IPS DF 6.9 (cell line): Measurements from ENCODE around the gene ADGRV1.

Source experiments
- DNase-seq: peaks from one replicate; pipeline ENCODE4 v3.0.0-alpha.2; 2013; ENCODE audit warnings: low read depth, low spot score
- H3K27ac ChIP-seq: one replicate; pipeline ENCODE4 v1.5.1; 2013; ENCODE audit warnings: low read length, control low read depth
- H3K27me3 ChIP-seq: 2 replicates; pipeline ENCODE4 v1.6.1; 2013; ENCODE audit warnings: mild to moderate bottlenecking, low read length; ENCODE audit not compliant: control insufficient read depth, insufficient read depth
- H3K36me3 ChIP-seq: 2 replicates; pipeline ENCODE4 v1.6.1; 2013; ENCODE audit warnings: low read length; ENCODE audit not compliant: control insufficient read depth, insufficient read depth
- H3K4me1 ChIP-seq: 2 replicates; pipeline ENCODE4 v1.6.1; 2013; ENCODE audit warnings: low read length; ENCODE audit not compliant: control insufficient read depth, insufficient read depth
- H3K4me3 ChIP-seq: 2 replicates; pipeline ENCODE4 v1.5.1; 2013; ENCODE audit warnings: mild to moderate bottlenecking, low read length
- H3K9me3 ChIP-seq: 2 replicates; pipeline ENCODE4 v1.6.1; 2013; ENCODE audit warnings: low read length, inconsistent platforms; ENCODE audit not compliant: control insufficient read depth, insufficient read depth
- WGBS: extraction: QIAGEN DNeasy Blood & Tissue Kit; methylation state at CpG from one replicate; pipeline ENCODE4 v1.1.7; 2013; ENCODE audit warnings: mixed read lengths, missing lambda C conversion rate; ENCODE audit not compliant: insufficient read length, insufficient coverage; 5-methylcytosine and 5-hydroxymethylcytosine counted together

Gene ADGRV1

DNA sequence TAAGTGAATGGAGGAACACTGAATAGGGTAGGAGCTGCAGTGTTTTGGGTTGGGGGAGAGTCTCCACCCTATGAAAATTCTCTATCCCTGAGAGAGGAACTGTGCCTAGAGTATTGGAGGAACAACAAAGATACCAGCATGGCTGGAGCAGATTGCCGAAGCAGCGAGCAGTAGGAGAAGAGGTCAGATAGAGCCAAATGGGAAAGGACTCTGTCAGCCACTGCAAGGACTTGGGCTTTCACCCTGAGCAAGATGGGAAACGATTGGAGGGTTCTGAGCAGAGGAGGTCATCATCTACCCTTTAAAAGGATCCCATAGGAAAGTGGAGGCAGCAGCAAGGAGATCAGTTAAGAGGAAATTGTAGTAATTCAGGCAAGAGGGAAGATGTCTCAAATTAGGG is 24.8 kb upstream of the ADGRV1 start:
- no peaks in the 10 kb centered on the region for H3K9me3 ChIP-seq
- peaks cover 2% of the 10 kb centered on the region; the same call in 1 of the 2 replicates for H3K4me1 ChIP-seq
- no peaks in the 10 kb centered on the region for H3K36me3 ChIP-seq
- H3K27me3 ChIP-seq = no peaks in the 10 kb centered on the region
- H3K4me3 ChIP-seq = no peak overlapping the region
- no CpG with 5 or more reads among the region's 3 CpGs for WGBS
- H3K27ac ChIP-seq = no peak overlapping the region
- DNase-seq = no peak

DNA sequence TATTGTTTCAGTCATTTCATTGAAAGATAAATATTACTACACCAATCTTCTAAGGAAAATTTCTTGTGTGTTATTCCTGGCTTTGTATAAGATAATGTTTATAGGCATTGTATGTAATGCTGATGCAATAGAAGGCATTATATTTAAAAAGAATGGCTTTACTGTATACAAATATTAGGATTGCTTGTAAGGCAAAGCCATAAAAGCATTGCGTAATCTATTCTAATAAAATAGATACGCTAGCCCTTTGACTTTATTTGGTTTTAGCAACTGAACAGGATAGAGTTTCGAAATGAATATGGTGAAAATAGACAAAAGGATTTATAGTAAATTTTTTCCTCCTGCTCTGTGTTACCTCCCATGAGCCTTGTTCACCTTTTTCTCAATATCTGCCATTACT is 23.7 kb upstream of the ADGRV1 start:
- WGBS = no CpG with 5 or more reads among the region's 3 CpGs
- Histone ChIP-seq H3K36me3 (no peaks in the 10 kb centered on the region), H3K27me3 (no peaks in the 10 kb centered on the region), H3K9me3 (no peaks in the 10 kb centered on the region), H3K27ac (no peak overlapping the region), H3K4me1 (peaks cover 2% of the 10 kb centered on the region; the same call in 1 of the 2 replicates), H3K4me3 (no peak overlapping the region)
- no peak for DNase-seq

DNA sequence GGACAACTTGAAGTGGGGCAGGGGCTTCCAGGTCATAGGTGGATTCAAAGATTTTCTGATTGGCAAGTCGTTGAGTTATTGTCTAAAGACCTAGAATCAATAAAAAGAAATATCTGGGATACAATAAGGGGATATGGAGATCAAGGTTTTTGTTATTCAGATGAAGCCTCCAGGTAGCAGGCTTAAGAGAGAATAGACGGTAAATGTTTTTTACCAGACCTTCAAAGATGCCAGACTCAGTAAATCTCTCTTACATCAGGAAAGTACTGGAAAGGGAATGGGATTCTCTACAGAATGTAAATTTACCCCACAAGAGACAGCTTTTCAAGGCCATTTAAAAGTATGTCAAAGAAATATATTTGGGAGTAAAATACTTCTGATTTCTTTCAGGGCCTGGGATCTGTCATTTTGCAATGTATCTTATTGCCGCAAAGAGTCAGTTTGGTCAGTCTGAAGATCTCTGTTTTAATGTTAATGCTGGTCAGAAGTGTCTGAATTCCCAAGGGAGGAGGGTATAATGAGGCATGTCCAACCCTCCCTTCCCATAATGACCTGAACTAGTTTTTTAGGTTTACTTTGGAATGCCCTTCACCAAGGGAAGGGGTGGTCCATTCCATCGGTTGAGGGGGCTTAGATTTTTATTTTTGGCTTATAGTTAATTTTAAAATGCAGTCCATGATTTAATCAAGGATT is 15.6 kb upstream of the ADGRV1 start:
- Histone ChIP-seq H3K36me3 (no peaks in the 10 kb centered on the region), H3K9me3 (no peaks in the 10 kb centered on the region), H3K27me3 (no peaks in the 10 kb centered on the region), H3K27ac (no peak overlapping the region), H3K4me1 (peaks cover 3% of the 10 kb centered on the region; the same call in 1 of the 2 replicates), H3K4me3 (no peak overlapping the region)
- WGBS = no CpG with 5 or more reads among the region's 4 CpGs
- no peak for DNase-seq

DNA sequence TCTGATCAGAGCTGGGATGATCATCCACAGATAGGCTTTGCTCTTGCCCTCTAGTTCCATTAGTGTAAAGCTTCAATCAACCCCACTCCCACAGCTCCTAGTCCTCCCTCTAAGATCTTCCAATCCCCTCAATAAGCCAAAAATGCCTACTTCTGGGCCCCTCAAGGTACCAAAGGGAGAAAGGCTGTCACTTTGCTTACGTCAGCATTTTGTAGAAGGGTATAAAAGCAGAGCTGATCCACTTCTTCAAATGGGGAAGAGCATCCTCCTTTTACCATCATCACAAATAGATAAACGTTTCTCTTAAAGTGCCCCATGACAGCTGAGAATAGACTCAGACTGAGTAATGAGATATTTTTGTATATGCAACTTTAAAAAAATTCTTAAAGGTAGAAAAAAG is 13.1 kb upstream of the ADGRV1 start:
- no peaks in the 10 kb centered on the region for H3K9me3 ChIP-seq
- no CpG with 5 or more reads among the region's 2 CpGs for WGBS
- H3K27me3 ChIP-seq = no peaks in the 10 kb centered on the region
- no peaks in the 10 kb centered on the region for H3K36me3 ChIP-seq
- no peak overlapping the region for H3K27ac ChIP-seq
- no peak overlapping the region for H3K4me3 ChIP-seq
- no peak for DNase-seq
- H3K4me1 ChIP-seq = peaks cover 3% of the 10 kb centered on the region; the same call in 1 of the 2 replicates

DNA sequence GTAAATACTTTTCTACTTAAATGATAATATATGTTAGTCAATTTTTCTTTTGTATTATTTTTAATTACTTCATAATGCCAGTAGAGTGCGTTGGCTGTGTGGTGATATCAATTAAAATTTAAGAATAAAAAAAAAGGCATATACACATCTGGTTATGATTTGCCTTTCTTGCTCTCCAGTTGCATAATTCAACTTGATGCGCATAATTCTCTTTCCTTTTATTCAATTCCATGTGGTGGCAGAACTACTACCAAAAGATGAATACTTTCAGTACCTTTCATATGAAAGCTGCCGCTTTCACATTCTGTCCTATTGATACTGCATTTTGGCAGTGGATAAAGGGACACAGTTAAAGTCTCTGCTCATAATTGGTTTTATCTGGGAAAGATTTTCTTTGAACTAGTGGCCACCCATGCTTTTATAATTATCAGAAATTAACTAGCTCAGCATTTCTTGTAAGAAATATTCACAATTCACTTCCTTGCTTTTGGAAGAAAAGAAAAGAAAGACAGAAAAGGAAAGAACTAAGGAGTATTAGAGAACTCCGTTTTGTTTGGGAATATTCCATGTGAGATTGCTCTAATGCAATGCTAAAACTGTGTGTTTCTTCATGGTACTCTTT is 12.3 kb upstream of the ADGRV1 start:
- Histone ChIP-seq H3K4me3 (no peak overlapping the region), H3K36me3 (no peaks in the 10 kb centered on the region), H3K27ac (no peak overlapping the region), H3K4me1 (peaks cover 3% of the 10 kb centered on the region; the same call in 1 of the 2 replicates), H3K9me3 (no peaks in the 10 kb centered on the region), H3K27me3 (no peaks in the 10 kb centered on the region)
- no peak for DNase-seq
- WGBS = no CpG with 5 or more reads among the region's 4 CpGs

DNA sequence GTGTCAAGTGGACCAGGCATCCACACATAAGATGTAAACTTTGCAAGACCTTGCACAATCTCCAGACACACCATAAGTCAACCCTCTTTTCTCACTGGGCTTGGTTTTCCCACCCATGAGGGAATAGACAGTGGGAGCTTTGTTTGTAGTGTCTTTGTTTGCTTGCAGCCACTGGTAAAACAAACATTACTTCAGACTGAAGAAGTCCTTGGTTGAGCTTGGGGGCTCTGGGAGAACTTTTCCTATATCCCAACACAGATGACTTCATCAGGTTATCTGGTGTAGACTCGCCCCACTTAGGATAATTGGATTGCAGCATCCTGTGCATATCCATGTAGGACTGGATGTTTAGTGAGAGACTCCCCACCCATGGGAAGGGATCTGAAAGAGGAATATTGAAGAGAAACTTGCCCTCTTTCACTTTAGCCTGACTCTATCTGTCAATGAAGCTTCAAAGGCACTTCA is 11.5 kb upstream of the ADGRV1 start:
- Histone ChIP-seq H3K27me3 (no peaks in the 10 kb centered on the region), H3K4me1 (peaks cover 3% of the 10 kb centered on the region; the same call in 1 of the 2 replicates), H3K27ac (no peak overlapping the region), H3K9me3 (no peaks in the 10 kb centered on the region), H3K4me3 (no peak overlapping the region), H3K36me3 (no peaks in the 10 kb centered on the region)
- DNase-seq = no peak
- WGBS = no CpG with 5 or more reads among the region's 1 CpG

DNA sequence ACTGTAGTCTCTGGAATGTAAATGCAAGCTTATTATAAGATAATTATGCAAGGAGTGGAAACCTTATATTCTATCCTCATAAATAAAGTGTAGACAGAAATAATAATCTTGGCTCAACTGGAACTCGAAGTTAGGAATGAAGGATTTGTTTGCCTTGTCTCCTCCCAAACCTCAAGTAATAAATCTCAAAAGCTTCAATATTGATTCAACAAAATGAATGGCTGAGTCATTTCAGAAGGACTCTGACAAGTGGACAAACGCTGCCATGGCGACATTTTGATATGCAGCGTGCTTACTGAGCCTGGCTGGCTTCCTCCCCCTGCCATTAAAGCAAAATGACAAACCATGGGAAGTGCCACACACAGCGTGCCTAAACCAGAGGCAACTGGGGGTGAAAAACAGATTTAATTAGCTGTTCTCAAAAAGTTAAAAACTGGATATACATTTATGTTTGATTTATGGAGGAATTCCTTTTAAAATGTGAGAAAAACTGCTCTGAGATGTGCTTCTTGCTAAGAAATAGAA is 10.5 kb upstream of the ADGRV1 start:
- no peak overlapping the region for H3K4me3 ChIP-seq
- H3K9me3 ChIP-seq = no peaks in the 10 kb centered on the region
- WGBS = no CpG with 5 or more reads among the region's 5 CpGs
- no peak for DNase-seq
- H3K27me3 ChIP-seq = no peaks in the 10 kb centered on the region
- no peak overlapping the region for H3K27ac ChIP-seq
- peaks cover 3% of the 10 kb centered on the region; the same call in 1 of the 2 replicates for H3K4me1 ChIP-seq
- H3K36me3 ChIP-seq = no peaks in the 10 kb centered on the region

DNA sequence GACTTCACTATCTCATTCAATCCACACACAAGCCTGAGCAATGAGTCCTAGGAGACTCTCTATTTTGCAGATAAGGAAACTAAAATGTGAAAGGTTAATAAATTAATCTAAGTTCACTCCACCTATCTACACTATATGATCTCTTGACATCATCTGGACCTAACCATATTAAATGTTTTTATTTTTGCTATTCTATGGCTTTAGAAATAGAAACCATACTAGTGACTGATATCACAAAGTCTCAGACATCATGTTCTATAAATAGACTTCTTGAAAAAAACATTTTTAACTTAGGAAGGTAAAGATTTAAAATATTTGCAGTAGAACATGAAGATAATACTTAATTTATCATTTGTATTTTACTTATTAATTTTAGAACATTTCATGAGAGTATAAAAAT is 9.4 kb upstream of the ADGRV1 start:
- DNase-seq = no peak
- H3K9me3 ChIP-seq = no peaks in the 10 kb centered on the region
- H3K27ac ChIP-seq = no peak overlapping the region
- peaks cover 3% of the 10 kb centered on the region; the same call in 1 of the 2 replicates for H3K4me1 ChIP-seq
- no peak overlapping the region for H3K4me3 ChIP-seq
- no peaks in the 10 kb centered on the region for H3K36me3 ChIP-seq
- H3K27me3 ChIP-seq = no peaks in the 10 kb centered on the region

DNA sequence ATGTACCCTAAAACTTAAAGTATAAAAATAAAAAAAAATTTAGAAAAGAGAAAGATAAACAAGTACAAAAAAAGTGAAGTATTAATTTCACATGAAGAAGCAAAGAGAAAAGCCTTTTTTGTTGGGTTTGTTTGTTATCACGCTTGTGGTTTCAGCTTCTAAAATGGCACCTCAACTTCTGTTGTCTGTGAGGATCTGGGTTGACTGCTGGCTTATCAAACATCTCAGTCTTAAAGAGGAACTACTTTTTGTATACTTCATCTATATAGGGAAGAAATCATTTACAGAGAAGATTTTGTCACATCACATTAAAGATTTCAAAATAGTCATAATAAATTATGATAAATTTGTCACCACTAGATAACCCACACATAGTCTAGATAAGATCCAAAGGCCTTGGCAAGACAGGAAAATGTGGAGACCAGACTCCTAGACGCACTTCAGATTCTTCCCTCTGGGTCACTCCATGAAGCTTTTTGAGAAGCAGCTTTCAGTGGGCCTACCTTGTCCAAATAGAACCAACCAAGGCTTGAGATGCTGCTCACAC is 8.8 kb upstream of the ADGRV1 start:
- no peak for DNase-seq
- H3K27me3 ChIP-seq = no peaks in the 10 kb centered on the region
- no peak overlapping the region for H3K27ac ChIP-seq
- H3K4me1 ChIP-seq = peaks cover 3% of the 10 kb centered on the region; the same call in 1 of the 2 replicates
- no peak overlapping the region for H3K4me3 ChIP-seq
- WGBS = no CpG with 5 or more reads among the region's 2 CpGs
- no peaks in the 10 kb centered on the region for H3K36me3 ChIP-seq
- H3K9me3 ChIP-seq = no peaks in the 10 kb centered on the region

DNA sequence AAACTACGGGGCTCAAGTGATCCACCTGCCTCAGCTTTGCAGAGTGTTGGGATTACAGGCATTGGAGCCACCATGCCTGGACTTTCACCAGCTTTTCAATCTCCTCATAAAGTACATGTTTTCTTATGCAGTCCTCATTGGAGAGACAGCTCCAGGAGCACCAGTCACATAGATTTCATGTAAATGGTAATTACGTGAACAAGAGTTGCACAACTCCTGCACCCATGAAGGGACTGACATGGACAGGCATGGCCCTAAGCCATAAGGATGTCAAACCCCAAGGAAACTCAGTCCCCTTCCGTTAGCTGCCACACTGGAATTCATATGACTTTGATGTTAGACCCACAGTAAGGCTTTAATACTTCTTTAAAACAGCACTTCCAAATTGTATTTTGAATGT is 7.6 kb upstream of the ADGRV1 start:
- no peaks in the 10 kb centered on the region for H3K36me3 ChIP-seq
- no peak overlapping the region for H3K4me3 ChIP-seq
- DNase-seq = no peak
- no CpG with 5 or more reads among the region's 3 CpGs for WGBS
- no peaks in the 10 kb centered on the region for H3K9me3 ChIP-seq
- peaks cover 3% of the 10 kb centered on the region; the same call in 1 of the 2 replicates for H3K4me1 ChIP-seq
- no peaks in the 10 kb centered on the region for H3K27me3 ChIP-seq
- no peak overlapping the region for H3K27ac ChIP-seq
